Mucosa of descending colon (tissue), 3 donors: ENCODE measurements around the gene FERMT2. TPM values are rescaled to one million over a fixed set of nuclear protein-coding genes. Genes with fewer than 3 reads are reported as not detected.

ENCODE experiments used
- ATAC-seq: fragments of 200-7000 bp; cut with Tn5 transposase; one replicate; pipeline ENCODE4 v1.9.1; 2020; ENCODE audit warnings: mild to moderate bottlenecking, moderate library complexity
- DNase-seq, 3 donors: peaks; one replicate each; pipeline ENCODE4 v3.0.0-alpha.2; 2020
- H3K36me3 ChIP-seq: fragments of 200-600 bp; one replicate; pipeline ENCODE4 v1.8.0; 2021; ENCODE audit warnings: low read depth, mild to moderate bottlenecking
- H3K4me1 ChIP-seq: fragments of 200-600 bp; one replicate; pipeline ENCODE4 v1.8.0; 2021; ENCODE audit warnings: low read depth, mild to moderate bottlenecking
- H3K4me3 ChIP-seq: fragments of 200-600 bp; one replicate; pipeline ENCODE4 v1.8.0; 2021; ENCODE audit warnings: mild to moderate bottlenecking
- H3K9me3 ChIP-seq: fragments of 200-600 bp; one replicate; pipeline ENCODE4 v1.8.0; 2021; ENCODE audit warnings: mild to moderate bottlenecking
- CTCF ChIP-seq: fragments of 200-600 bp; IDR thresholded peaks from one replicate; pipeline ENCODE4 v1.8.0; 2022; ENCODE audit warnings: antibody characterized with exemption, mild to moderate bottlenecking
- intact Hi-C, 2 donors: fragments of 100-400 bp; cut with DNase I in 1 of 2; cut with micrococcal nuclease in 1 of 2; formaldehyde crosslinking; loops; one replicate each; pipeline versions ENCODE4 v1.11.0 to v1.11.1; 2022; cut with DNase I, micrococcal nuclease
- total RNA-seq, 3 donors: library from RNA; stranded (reverse); fragmentation: NEBNext Ultra II Directional in 2 of 3; extraction: Animal tissue kit (Norgen Biotek cat#: 25700) in 2 of 3; gene quantifications; one replicate each; pipeline versions ENCODE4 v1.2.1 to v1.2.4, GENCODE V29; 2021 to 2023
- donor health status: DM: no; HTN: no; CAD: no; lungs with moderate emphysema.
- donor health status: DM: no; HTN: no; CAD: no.
- donor health status: DM: no; HTN: yes; CAD: no.

FERMT2 gene
- total RNA-seq, 3 donors from 2014 or later: 6.9 to 228 (median 22.9) TPM

- DNase-seq (no peak), ATAC-seq (no peak)
- no peak for TF ChIP-seq CTCF
- Histone ChIP-seq H3K4me3 (no peak overlapping the region), H3K36me3 (no peaks in the 10 kb centered on the region), H3K4me1 (no peaks in the 10 kb centered on the region), H3K9me3 (no peaks in the 10 kb centered on the region)
- intact Hi-C loops: no loop called here
Measured at GRCh38 chr14:52862632-52863333, 88.1 kb downstream of the FERMT2 start.

- intact Hi-C loops: no loop called here
- Histone ChIP-seq H3K4me1 (no peaks in the 10 kb centered on the region), H3K4me3 (no peak overlapping the region), H3K9me3 (no peaks in the 10 kb centered on the region), H3K36me3 (no peaks in the 10 kb centered on the region)
- no peak for DNase-seq
- no peak for TF ChIP-seq CTCF
- no peak for ATAC-seq
Measured at GRCh38 chr14:52861403-52861802, 89.4 kb downstream of the FERMT2 start.

- no peak for DNase-seq
- Histone ChIP-seq H3K36me3 (no peaks in the 10 kb centered on the region), H3K9me3 (no peaks in the 10 kb centered on the region), H3K4me3 (no peak overlapping the region), H3K4me1 (no peaks in the 10 kb centered on the region)
- intact Hi-C loops: no loop called here
- no peak for ATAC-seq
- no peak for TF ChIP-seq CTCF
Measured at GRCh38 chr14:52860910-52861309, 89.9 kb downstream of the FERMT2 start.

- no peak for TF ChIP-seq CTCF
- no peak for ATAC-seq
- H3K36me3 ChIP-seq: no peaks in the 10 kb centered on the region
- H3K9me3 ChIP-seq: no peaks in the 10 kb centered on the region
- no peak for DNase-seq
- no peaks in the 10 kb centered on the region for H3K4me1 ChIP-seq
- intact Hi-C loops: no loop called here
- no peak overlapping the region for H3K4me3 ChIP-seq
Measured at GRCh38 chr14:52860209-52860608, 90.6 kb downstream of the FERMT2 start.

- no peak for ATAC-seq
- Histone ChIP-seq H3K9me3 (no peaks in the 10 kb centered on the region), H3K36me3 (no peaks in the 10 kb centered on the region), H3K4me1 (no peaks in the 10 kb centered on the region), H3K4me3 (no peak overlapping the region)
- no peak for DNase-seq
- TF ChIP-seq CTCF: no peak
- intact Hi-C loops: no loop called here
Measured at GRCh38 chr14:52856139-52856538, 94.7 kb downstream of the FERMT2 start.

GRCh38 chr14:52853522-52853854 is 97.4 kb downstream of the FERMT2 start:
- no peaks in the 10 kb centered on the region for H3K4me1 ChIP-seq
- ATAC-seq (no peak), DNase-seq (no peak)
- H3K4me3 ChIP-seq: no peak overlapping the region
- no peaks in the 10 kb centered on the region for H3K9me3 ChIP-seq
- intact Hi-C loops: no loop called here
- H3K36me3 ChIP-seq: no peaks in the 10 kb centered on the region
- no peak for TF ChIP-seq CTCF
